NCI-H1694 treated with DMSO at 0.1 percent for 48 hours (cell line): ENCODE data around the gene CRTC2.
"Not testable (repeated sequence)": the region's sequence is repeated elsewhere in the genome, so short reads cannot be mapped to it uniquely, and the experiment has no call there.

ENCODE experiments used
- DNase-seq: peaks from one replicate; lab custom pipeline; 2025; lab: John Stamatoyannopoulos, UW

The CRTC2 gene

DNA sequence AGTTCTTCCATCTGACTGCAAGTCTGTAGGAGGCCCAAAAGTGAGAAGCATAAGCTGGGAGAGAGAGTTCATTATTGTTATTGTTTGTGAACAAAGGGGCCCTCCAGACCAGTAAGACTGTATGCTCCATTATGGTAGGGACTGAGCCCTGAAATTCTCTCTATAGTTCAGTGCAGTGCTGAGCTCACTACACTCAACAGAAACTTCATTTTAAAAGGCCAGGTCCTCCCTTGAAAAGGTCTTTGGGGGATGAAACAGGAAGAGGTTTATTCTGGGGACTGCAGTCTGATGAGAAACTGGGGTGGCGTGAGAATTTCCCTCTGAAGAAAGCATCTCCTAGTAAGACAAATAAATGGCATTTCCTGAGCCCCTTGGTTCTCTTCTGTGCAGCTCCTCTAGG, 30.2 kb downstream of the CRTC2 start:
- no peak for DNase-seq

DNA sequence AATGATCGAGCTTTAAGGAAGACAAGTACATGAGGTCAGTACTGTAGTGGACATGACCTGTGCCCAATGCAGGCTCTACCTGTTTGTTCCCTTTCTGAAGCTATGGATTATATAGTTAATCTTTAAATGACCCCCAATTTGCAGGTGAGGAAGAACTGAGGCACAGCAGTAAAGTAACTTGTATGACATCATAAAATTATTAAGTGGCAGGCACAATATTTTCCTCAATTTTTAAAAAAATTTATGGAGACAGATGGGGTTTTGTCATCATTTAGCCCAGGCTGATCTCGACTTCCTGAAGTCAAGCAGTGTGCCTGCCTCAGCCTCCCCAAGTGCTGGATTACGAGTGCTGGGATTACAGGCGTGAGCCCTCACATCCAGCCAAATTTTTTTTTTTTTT, 32.0 kb downstream of the CRTC2 start:
- DNase-seq = no peak

DNA sequence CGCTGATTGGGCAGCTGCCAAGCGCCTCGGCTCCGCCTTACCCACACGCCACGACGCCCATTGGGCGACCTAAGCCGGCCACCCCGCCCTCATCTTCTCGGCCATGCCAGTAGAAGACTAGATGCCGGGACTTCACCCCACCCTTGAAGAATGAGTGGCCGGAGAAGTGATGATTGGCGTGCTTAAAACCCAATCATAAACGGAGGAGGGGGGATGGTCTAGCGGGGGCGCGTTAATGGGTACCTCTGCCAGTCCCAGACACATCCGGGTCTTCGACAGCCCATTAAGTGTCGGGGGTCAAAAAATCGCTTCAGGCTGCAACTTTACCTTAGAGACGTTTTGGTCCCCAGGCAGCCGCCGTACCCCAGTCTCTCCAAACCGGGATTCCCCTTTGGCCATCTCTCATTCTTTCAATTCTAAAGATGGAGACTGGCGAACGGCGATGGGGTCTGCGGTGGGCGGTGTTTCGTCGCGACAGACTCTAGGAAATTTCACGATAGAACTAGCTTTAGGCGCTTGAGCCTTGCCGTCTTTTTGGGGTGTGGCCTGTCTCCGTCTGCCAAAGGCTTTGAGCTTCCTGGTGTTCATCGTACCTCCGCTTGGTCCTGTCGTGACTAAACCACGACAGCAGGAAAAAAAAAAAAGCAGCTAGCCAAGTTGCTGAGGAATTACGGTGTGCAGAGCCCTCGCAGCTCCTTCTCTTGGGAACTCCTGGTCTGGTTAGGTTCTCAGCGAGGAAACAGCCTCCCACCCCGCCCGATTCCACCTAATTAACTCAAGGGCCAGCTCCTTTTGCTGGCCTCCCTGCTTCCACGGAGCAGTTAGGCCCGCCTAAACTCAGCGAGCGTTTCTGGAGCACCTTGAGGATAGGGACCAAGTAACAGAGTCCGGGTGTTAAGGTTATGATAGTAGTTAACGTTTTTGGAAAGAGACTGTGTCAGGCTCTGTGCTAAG, 35.2 kb downstream of the CRTC2 start, which contains the start of gene GATAD2B:
Gene GATAD2B, minus strand, starts transcription at position 1 of the 954 bp plus-strand sequence. CDS start 94,625 bp downstream, outside the sequence.
- peak; percentile 100 for DNase-seq

DNA sequence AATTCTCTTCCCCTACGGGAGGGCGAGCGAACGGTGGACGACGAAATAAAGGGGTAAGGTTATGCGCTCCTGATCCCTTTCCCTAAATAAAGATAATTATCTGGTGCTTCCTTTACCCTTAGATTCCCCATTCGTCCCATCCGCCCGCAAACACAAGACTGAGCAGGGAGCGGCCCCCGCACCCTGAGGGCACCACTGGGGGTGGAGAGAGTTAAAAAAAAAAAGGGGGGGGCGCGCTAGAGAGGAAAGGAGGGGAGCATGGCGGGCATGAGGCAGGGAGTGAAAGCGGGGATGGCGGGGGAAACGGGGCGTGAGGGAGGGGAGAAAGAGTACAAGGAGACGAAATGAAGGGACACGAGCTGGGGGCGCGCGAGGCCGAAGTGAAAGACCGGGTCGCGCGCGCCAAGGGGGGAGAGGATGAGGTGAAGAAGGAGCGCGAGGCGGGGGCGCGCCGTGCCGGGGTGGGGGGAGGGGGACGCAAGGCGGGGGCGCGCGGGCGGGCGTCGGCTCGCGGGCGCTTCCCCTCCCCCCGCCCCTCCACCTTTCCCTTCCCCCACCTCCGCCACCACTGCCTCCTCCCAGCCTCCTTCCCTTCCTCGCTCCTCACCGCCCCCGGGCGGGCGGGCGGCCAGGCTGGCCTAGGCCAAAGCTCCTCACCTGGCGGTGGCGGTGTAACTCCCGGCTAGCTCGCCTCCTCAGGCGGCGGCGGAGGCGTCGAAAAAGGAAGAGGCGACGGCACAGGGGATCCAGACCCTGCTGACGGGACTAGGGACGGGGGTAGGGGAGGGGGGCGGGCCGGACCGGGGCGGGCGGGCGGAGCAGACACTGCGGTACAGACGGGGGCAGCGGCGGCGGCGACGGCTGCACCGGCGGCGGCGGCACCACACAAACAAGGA, 36.1 kb downstream of the CRTC2 start:
- DNase-seq = peak; percentile 81

DNA sequence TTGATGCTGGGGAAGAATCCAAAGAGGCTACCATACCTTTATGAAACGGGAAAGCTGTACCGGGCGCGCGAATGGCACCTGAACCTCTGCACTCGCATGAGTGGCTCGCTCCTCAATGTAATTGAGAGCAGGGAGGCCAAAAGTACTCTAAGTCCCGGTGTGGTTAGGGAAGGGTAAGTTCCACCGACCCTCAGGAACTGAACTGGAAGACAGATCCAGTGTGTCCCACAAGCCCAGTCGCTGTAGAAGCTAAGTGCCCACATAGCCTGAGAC, 36.7 kb downstream of the CRTC2 start:
- DNase-seq = no peak

DNA sequence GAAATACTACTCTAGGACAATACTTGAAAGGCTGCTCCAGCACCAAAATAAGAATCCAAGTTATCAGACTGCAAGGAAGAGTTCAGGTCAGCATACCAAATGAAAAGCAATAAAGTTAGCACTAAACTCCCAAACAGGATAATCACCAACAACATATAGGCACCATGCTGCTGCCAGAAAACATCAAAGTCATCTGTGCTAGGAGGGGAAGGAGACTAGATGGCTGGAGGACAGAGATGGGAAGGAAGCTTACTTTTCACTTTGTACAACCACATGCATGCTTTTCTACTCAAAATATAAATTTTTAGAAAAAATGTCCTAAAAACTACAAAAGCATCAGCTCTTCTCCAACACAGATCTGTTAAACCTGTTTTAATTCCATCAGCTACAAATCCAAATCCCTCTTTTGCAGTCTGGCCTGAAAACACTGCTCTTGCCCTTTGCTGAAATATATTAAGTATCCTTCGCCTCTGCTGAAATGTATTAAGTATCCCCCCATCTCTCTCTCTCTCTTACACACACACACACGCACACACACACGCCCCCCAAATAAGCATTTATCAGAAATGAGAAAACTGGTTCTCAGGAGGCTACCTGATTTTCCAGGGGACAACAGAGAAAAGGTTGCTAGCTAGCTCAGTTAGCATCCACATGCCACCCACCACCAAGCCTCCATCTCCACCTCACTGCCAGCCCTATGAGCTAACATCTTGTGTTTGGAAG, 37.2 kb downstream of the CRTC2 start:
- DNase-seq = no peak

DNA sequence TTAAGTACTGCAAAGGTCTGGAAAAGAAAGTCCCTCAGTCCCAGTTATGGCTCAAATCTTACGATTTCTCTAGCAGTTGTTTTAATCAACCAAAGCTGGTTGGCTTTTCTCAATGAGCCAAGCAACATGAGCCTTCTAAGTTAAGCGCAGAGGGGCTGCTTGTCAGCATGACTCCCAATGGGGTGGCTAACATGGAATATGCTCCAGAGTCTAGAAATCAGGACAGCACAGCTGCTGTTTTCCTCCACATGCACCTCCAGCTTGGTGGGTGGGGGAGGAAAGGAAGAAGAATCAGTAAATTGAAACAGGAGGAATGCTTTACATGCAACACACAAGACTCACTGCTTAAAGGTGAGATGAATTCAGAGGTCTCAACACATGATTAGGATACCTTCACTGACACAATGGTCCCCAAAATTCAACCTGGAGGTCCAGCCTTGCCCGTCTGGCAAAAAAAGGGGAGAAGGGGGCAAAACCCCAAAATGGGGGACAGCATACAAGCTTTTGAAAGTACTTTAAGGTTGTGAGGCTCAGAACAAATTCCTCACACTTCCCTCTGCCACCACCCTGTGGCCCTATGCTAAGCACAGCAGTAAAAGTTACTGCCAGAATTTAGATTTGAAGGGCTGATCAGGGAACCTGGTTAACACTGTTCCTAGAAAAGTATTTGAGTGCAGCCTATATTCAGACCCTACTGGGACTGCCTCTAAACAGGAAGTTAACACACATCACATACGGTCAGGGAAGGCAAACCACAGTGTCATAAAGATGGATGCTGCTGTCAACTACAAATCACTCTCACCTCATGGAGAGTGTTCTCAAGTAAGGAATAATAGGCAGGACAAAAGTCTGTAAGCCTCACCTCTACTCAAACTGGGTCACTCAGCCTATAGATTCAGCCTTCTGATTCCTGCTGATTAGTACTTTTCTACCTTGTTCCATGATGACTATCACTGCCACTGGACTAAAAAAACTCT, 38.2 kb downstream of the CRTC2 start:
- peak; percentile 33 for DNase-seq

DNA sequence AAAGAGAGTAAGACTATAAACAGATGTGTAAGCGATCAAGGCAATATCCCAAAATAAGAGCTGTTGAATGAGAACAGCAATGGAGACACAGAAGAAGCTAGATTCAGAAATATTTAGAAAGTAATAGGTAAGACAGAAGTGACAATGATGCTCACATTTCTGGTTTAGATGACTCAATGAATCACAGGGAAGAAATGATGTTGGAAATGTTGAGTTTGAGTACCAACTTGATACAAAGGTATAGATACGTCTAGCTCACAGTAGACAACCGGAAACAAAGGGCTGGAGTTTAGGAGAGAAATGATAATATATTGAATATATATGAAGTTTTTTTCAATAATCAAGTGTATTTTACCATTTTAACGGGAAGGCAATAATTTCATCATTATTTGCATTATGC, 42.1 kb downstream of the CRTC2 start:
- no peak for DNase-seq

DNA sequence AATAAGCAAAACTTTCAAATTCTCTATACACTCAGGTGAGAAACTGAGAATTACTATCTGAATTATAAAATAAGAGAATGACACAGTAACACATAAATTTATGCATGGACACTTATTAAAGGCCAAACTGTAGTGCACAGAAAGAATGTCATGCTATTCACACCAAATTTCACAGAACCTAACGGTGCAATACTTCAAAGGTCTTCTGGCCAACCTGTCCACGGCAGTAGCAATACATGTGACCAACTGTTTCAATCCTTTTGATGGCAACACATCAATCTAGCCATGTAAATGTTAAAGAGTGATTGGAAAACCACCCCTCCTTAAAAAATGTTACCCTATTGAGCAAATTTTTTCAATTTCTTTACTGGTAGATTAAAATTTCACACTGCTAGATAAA, 46.1 kb downstream of the CRTC2 start:
- DNase-seq = no peak

DNA sequence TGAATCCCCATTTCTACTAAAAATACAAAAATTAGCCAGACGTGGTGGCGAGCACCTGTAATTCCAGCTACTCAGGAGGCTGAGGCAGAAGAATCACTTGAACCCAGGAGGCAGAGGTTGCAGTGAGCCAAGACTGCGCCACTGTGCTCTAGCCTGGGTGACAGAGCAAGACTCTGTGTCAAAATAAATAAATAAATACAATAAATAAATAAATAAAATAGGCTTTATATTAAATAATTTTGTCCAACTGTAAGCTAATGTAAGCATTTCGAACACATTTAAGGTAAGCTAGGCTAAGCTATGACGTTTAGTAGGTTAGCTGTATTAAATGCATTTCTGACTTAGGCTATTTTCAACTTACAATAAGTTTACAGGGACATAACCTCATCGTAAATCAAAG, 47.9 kb downstream of the CRTC2 start:
- not testable (repeated sequence) for DNase-seq

DNA sequence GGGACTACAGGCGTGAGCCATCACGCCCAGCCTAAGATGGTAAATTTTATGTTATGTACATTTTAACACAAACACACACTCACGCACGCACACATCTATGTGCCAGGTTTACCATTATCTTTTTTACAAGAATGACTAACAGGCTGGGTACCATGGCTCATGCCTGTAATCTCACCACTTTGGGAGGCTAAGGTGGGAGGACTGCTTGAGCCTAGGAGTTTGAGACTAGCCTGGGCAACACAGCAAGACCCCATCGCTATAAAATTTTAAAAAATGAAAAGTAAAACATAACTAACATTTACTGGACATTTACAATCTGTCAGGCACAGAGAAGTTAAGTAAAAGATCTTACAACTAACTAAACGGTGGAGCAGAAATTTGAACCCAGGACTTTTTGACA, 50.3 kb downstream of the CRTC2 start:
- DNase-seq = no peak

DNA sequence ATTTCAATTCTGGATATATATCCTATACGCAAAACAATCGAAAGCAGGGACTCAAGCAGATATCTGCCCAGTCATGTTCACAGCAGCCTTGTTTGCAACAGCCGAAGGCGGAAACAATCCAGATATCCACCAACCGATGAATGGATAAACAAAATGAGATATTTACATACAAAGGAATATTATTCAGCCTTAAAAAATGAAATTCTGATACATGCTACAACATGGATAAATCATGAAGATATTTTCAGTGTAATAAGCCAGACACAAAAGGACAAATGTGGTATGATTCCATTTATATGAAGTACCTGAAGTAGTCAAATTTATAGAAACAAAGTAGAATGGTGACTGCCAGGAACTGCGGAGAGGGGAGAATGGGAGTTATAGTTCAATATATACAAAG, 51.3 kb downstream of the CRTC2 start:
- no peak for DNase-seq

DNA sequence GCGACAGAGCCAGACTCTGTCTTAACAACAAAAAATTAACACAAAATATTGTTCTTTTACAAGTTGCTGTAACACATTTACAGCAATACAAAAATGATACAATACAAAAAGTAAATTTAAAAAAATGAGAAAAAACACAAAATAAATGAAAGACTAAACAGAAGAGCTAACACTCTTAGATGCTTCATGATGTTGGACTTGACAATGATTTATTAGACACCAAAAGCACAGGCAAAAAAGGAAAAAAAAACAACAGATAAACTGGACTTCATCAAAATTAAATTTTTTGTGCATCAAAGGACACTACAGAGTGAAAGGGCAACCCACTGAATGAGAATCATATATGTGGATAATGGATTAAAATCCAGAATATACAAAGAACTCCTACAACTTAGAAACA, 52.0 kb downstream of the CRTC2 start:
- DNase-seq = no peak

DNA sequence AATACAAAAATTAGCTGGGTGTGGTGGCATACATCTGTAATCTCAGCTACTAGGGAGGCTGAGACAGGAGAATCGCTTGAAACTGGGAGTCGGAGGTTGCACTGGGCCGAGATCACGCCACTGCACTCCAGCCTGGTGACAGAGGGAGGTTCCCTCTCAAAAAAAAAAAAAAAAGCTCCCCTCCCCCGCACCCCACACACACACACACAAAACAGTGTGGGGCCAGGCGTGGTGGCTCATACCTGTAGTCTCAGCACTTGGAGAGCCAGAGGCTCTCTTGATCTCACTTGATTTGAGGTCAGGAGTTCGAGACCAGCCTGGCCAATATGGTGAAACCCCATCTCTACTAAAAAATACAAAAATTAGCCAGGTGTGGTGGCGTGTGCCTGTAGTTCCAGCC, 52.5 kb downstream of the CRTC2 start:
- DNase-seq = not testable (repeated sequence)

DNA sequence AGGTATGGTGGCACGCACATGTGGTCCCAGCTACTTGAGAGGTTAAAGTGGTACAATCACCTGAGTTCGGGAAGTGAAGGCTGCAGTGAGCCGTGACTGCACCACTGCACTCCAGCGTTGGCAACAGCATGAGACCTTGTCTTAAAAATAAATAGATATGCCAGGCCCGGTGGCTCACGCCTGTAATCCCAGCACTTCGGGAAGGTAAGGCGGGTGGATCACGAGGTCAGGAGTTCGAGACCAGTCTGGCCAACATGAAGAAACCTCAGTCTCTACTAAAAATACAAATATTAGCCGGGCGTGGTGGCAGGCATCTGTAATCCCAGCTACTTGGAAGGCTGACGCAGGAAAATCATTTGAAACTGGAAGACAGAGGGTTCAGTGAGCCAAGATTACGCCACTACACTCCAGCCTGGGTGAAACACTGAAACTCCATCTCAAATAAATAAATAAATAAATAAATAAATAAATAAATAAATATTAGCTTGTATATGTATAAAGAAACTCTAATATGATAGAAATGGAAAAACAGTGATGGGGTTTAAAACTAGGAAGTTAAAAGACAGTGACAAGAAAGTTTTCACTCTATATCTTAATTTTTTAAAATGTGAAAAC, 54.5 kb downstream of the CRTC2 start:
- DNase-seq = no peak

DNA sequence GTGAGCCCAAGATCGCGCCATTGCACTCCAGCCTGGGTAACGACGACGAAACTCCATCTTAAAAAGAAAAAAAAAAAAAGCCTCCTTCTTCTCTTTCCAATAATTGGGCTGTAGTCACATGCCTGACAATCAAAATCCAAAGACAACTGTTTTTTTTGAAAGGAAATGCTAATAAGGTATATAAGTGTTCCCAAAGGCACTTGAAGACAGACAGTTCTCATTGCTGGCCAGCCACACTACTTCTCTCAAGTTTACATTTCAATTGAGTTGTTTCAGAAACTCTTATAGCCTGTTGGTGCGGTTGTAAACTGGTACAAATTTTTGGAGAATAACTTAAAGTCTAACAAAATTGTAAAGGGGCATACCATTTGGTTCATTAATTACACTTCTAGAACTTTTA, 58.9 kb downstream of the CRTC2 start:
- DNase-seq = no peak
